T follicular helper cell (primary cell): ENCODE results near the gene GMDS.

Source experiments
- DNase-seq: peaks from one replicate; pipeline ENCODE4 v3.0.0-alpha.2; 2020; ENCODE audit warnings: low read depth

The GMDS gene

DNA sequence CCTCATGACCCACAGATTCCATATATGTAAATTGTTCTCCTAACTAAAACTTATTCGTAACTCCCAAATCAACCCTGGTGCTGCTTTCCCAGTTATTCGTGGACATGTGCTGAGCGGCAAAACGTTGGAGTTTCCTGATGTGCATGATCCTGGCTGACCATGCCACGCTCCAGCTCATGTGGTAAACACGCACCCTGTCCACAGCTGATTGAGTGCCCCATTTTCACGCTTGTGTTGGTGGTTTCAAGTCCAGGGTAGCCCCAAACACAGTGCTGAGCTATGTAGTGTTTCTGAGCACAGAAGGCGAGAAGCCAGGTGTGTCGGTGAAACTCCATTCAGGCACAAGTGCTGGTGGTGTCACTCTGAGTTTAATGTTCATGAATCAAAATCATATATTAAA is 654.8 kb downstream of the GMDS start:
- DNase-seq = no peak

DNA sequence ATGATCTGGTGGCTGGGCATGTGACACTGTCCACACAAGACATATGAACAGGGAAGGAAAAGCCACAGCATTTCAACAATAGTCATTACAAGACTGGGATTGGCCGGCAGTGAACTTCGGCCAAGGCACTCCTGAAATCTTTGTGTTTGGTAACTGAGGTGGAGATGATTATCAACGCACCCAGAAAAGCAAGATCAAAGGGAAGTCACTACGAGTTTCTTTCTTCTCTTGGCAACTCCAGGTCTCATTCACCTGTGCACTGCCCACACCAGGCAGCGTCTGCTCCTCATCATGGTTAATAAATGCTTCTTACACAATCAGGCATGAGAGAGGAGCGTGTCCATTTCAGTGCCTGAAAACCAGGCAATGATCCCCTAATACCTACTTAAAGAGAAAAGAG is 656.2 kb downstream of the GMDS start:
- DNase-seq = no peak

DNA sequence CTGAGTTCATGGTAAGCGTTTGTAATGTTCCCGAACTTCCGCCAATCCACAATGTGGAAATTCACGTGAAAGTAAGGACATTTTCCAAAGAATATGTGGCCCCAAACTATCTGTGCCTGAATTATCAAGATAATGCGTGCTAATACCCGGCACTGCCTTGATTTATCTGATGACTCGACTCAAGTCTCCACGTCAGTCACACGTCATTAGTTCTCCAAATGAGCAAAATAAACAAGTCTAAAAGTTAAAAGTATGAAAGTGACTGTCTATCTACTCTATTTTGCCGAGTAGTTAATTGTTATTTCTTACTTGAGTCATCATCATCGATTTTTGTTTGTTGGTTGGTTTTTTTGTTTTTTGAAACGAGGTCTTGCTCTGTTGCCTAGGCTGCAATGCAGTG is 657.4 kb downstream of the GMDS start:
- DNase-seq = no peak

DNA sequence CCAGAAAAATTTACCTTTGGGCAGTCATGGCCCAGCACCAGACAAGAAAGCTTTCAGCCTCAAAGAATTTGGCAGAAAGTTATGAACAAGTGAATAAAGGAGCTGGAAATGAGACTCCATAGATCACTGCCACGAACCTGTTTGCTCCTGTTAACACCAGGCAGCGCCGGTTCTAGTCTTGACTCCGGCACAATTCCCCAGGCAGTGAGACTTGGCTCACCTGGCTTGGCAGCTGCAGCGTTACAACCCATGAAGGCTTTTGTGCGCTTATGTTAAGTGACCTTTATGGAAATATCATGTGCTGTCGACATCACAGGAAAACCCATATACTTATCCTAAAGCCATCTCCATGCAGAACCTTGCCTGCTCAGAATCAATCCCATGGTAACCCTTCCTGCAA is 657.9 kb downstream of the GMDS start:
- DNase-seq = no peak

DNA sequence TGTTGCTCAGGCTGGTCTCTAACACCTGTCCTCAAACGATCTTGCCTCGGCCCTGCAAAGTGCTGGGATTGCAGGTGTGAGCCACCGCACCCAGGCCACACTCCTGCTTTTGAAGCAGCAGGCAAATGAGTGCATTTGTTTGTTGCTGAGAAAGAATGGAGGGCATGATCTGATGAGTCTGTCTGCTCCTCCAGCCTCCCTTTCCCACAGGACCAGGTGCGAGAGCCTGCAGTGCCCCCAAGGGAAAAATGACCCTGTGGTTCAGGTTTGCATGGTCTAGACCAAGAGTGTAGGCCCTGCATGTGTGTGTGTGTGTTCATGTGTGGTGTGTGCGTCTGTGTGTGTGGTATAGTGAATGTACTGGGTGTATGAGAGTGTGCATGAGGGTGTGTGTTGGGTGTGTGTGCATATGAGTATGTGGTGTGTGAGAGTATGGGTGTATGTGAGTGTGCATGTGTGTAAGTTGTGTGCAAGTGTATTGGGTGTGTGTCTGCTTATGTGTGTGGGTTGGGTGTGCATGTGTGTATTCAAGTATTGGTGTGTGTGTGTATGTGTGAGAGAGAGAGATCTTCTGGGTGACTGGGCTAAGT is 658.4 kb downstream of the GMDS start:
- no peak for DNase-seq

DNA sequence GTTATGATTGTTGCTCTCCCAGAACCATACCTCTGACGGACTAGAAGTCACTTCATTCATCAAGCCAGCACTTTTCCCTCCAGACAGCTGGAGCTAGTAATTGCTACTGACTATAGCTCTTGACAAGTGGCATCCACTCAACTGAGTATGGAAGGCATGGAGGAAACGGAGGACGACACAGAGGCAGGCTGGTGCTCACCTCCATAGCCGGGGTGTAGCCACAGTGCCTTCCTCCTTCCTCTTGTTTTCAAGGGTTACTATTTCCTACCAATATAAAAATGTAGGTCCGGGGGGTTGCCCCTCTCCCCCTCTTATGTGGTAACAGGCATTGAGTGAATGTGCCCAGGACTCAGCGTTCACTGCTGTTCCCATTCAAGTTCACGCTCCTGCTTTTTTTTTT is 659.1 kb downstream of the GMDS start:
- DNase-seq = no peak

DNA sequence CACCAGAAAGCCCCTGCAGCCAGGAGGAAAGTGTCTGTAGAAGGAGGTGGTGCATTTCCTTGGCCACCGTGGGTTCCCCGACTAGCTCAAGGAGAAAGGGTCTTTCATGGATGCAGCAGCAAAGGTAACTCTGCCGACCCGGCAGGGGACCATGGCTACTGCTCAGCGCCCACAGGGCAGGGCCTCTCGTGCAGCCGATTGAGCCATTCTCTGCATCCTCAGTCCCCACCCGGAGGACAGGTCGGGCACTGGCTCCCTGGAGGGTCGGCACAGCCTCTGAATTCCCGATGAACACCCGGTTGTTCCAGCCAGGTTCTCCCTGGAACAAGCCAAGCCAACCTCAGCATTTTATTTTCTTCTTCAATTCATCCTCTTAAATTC is 659.7 kb downstream of the GMDS start:
- no peak for DNase-seq

DNA sequence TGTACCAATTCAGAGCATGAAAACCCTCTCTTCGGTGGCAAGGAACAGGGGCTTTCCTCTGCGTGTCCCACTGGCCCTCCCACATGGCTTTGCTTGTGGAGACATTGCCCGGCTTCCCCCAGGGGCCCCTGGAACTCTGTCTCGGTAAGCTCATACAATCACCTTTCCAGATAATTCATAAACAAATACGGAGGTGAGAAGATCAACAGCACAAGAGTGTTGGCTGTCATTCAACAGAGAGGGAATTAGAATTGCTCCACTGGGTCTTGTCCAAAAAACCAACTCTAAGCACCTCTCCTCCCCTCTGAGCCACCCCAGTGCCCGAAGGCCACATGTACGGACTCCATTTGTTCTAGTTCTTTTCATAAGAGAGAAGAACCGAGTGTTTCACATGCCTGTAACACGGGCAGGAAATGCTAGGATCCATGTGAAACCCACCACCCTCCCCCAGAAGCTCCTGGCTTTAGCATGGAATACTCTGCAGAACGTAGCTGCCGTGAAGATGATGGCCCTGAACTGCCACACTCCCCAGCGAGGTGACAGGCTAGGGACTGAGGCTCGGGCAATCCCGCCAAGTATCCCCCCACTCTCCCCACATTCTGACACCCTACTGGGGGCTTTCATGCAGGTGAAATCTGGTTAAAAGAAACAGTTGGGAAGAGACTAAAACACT is 660.3 kb downstream of the GMDS start:
- no peak for DNase-seq

DNA sequence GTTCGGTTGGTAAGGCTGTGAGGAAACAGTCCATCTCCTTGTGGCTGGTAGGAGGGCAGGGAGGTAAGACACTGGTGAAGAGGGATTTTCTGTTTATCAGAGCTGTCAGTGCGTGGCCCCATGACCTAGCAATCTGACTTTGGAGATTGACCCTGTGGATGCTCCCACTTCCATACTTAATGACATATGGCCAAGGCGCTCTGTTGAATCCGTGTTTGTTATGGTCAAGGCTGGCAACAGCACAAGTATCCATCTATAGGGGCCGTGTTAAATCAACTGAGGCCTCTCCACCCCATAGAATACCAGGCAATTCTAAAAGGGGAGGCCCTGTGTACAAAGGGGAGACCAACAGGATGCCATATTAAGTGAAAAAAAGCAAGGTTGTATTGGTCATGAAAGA is 661.3 kb downstream of the GMDS start:
- no peak for DNase-seq

DNA sequence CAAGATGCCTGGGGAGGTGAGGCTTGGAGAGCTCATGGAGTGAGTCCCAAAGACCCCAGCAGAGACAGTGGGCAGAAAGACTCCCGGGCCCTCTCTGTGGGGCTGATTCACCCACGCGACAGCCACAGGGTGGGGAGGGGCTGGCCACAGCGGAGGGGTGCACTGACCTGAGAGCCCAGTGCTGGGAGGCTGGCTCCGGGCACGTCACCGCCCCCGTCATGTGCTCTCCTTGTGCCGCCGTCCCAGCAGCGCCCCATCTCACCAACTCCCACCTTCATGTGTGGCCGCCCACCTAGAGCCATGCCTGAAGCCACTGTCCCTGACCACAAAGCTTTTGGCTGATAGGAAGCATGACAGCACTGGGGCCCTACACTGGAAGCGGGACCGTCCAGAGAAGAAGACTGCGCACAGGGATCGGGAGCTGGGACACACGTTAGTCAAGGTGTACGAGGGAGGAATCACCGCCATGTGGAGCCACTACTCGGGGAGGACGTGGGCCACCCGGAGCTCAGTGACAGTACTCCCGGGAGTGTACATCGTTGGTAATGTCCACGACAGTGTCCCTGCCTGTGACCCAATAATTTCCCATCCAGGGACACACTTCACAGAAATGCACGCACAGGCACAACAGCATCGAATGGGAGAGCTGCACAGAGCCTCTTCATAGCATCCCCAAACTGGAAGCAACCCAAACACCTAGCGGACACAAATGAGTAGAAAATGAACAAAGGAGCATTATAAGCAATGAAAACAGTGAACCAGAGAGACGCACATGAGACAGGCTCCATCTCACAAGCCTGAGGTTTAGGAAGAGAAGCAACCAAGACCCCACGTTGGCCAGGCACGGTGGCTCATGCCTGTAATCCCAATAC is 664.0 kb downstream of the GMDS start:
- DNase-seq = no peak

DNA sequence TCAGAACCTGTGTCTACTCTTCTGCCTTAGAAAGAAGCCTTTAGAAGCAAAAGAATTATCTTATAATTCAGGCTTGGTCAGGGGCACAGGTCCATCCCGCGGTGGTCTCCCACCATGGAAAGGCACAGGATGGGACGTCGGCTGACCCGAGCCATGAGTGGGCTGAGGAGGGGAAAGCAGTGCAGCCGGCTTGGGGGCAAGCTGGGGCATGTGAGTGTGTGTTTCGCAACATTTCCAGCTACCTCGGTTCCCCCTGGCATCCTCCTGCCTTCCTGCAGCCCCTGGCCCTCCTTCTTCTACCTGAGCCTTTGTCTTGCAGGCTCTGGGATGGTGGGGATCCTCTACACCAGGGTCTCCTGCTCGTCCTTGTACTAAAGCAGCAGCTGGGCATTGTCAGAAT is 664.8 kb downstream of the GMDS start:
- DNase-seq = no peak

DNA sequence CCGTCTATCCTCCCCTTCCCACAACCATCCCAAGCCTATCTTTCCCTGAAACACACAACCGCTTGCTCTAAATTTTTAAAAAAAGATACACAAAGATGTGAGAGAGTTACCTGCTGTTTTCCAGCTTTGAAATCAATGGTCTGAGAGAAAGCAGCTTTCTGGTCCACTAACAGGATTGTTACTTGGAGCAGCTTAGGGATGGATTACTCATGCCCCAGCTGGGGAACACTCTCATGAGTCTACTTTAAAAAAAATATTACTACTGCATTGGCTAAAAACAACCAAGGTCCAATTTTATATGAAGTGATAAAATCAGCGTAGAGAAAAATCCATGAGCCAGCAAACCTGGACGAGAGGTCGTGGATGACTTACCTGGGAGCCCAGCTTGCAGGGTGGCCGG is 665.3 kb downstream of the GMDS start:
- no peak for DNase-seq

DNA sequence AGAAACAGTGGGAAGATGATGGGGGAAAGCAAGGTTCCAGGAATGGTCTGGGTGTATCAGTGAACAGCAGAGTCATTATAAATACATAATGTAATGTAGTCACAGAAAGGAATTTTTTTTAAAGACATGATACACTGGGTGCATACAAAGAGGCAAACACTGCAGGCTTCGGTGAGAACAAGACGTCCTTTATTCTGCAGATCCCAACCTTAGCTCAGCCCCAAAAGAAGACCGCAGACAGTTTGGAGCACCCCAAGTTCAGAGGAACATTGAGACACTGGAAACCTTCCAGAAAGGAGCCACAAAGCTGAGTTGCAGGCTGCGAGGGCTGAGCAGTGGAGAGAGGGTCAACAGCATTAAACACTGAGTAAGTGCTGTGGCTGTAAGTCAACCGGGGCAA is 666.3 kb downstream of the GMDS start:
- no peak for DNase-seq

DNA sequence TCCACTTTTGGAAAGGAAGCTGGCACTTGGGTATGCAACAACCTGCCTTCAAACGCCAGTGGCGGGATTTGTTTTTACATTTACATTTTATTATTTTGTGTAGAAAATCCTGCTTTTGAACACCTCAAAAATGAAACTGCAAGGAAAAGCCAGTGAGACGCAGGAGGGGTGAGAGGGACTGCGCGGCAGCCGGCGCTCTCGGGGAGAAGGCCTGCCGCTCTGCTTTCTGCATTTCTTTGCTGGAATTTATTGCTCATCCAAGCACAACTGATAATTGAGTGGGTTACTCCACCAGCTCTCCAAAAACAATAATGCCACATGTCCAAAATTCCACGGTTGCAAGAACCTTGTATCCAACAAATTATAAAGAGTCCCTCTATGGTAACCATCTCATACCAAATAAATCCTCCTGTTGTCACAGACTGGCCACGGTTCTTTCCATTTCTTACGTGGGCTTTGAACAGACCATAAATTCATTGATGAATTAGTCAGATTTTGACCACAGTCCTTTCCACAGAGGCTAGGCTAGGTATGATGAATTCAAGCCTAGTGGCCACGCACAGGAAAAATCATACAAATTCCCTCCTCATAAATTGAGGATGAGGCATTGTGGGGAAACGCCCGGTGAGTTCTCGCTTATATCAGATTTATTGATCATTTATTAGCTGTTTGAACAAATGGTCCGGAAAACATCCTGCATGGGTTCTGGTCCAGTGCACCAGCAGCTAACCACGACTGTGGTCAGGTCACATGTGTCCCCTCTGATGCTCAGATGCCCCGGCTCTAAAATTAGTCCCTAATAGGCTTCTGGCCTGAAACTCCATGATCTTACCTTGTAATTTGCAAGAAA is 667.3 kb downstream of the GMDS start:
- DNase-seq = no peak

DNA sequence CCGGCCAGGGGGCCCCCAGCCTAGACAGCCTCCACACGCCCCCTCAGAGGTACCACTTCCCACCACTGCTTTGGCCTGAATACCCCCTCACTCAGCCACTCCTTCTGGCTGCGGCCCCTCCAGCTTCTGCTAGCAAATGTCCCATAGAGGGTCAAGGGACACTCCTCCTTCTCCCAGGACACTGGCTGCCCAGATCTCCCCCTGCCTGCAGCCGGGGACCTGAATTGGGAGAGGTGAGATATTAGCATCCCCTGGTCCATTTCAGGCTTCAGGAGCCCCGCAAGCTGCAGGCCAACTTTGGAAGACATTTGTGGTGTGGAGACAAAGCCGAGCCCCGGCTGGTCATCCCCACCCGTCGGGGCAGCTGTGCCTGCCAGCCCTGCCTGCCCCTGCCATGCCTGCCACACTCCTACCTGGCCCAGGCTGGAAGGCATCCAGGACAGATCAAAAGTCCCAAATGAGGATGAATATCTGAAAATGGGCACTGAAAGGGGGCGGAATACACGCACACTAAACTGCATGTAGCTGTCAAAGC is 668.2 kb downstream of the GMDS start:
- DNase-seq = no peak

DNA sequence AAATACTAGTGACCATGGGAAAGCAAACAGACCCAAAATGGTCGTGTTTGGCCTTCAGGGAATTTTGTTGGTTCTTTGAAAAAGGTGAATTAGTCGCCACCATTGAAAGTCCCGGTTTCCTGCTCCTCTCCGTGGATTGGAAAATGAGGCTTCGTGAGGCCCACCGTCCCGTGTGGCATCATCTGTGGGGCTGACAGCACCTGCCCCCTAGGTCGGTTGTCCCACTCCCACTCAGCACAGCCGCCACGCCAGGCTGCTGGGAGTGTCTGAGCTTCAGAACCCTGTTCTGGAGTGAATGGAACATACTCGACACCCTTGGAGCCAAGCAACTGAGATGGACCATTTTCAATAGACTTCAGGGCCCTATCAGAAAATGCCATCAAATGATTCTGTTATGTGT is 668.7 kb downstream of the GMDS start:
- DNase-seq = no peak

DNA sequence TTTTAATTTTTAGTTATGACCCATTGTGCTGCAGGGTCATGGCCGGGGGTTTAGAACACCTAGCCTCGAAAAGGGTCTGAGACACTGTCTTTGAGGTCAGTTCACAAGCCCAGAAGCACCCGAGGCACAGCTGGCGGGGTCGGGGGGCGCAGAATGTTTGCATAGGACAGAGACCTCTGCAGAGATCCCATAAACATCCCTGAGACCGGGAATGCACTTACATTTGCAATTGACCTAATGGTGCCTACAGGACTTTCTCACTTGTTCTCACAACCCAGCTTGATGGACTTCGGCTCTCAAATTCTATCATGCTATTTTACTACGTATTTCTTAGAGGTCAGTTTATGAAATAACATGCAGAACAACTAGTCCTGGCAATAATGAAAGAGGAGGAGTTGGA is 669.2 kb downstream of the GMDS start:
- no peak for DNase-seq

DNA sequence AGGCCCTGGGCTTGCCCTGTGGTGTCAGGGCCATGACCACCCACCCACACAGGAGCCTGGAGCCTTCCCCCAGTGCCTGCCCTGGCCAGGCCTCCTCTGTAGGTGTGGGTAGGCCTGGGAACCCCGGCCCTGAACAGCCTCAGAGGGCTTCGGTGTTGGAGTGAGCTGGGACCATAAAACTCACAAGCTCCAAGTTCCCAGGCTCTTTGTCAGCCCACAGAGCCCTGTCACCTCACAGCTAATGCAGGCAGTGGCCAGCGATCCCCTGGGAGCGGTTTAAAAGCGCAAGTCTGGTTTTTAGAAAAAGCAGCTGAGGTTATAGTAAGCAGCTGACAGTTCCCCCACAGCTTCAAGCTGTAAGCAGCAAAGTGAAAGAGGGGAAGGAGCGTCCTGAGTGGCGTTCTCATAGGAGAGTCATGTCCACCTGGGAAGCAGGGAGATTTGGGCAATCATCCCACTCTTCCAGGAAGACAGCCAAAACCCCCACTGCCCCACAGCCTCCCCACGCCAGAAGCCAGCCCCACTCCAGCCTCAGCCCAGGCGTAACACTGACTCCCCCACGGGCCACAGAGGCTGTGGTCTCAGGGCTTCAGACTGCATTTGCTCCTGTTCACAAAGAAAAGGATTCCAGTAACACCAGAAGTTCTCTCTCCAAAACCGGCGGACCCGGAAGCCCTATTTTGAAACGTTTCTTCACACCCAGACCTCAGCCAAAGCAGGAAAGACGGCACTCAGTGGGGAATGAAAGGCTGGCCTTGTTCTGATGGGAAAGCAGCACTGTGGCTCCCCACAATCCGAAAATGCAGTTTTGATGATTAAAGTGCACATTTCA is 670.0 kb downstream of the GMDS start:
- no peak for DNase-seq

DNA sequence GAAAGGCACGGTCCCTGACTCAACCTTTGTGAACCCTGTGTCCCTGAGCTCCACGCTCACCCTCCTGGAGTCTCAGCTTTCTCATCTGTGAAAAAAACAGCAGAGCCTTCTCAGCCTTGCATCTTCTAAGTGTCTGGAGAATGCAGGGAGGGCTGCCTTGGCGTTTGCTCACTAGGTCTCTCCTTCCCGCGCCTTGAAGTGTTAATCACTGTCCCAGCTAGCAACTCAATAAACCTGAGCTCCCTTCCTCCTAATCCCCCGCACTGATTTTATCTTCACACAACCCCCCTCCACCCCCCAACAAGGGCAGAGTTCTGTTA is 670.6 kb downstream of the GMDS start:
- DNase-seq = no peak

DNA sequence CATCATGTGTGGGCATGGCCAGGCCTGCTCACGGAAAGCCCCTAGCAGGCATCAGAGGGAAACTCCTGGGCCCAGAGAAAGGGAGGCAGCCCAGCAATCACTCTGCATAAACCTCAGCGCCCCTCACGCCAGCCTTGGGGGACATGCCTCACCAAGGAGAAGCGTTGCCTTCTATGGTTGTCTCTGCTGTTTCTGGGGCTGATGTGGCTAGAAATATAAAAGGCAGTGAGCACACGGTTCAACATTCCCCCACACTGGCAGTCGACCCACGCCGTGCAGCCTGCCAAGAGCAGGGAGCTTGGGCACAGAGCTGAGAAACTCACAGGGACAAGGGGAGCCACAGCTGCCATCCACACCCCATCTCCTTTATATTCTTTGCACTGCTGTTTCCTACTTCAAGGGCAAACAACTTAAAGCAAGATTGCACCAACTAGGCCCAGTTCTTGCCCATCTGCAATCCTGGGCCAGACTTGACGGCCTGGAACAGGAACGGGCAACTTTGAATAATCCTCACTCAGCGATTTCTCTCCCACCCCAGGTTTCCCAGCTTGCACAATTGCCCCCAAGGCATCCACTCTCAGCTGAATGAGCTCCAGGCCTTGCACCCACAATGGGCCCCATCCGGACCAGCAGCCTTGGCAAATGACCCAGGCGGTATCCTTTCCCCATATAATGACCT is 671.2 kb downstream of the GMDS start:
- DNase-seq = no peak
